Choroid plexus epithelial cell (primary cell): ENCODE results near the gene PCBP3.

Source experiments
- DNase-seq: peaks from one replicate; pipeline ENCODE4 v3.0.0-alpha.2; 2010; ENCODE audit warnings: low read depth
- H3K4me3 ChIP-seq: 2 replicates; pipeline ENCODE4 v1.5.1; 2011; ENCODE audit warnings: low read depth, mild to moderate bottlenecking, control low read depth, low read length, moderate library complexity
- TF ChIP-seq, protein P1 (sequence below): conservative IDR thresholded peaks from 2 replicates; pipeline ENCODE4 v1.5.1; 2011; ENCODE audit warnings: low read depth, mild to moderate bottlenecking, control low read depth, inconsistent platforms, low read length, moderate library complexity

PCBP3 gene

DNA sequence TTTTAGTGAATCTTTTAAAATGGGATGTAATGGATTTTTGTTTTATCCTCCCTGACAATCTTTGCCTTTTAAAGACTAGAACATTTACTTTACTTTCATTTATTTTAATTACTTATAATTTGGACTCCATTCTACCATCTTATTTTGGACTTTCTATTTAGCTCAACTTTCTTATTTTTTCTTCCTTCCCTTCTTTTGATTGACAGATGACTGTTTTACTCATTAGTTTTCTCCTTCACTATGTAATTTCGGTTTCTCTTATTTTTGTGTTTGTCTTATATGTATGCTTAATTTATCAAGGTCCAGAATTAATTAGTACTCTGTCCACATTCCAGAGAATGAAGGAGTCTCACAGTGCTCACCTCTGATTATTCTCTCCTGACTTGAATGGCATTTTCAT lies 109.9 kb downstream of the PCBP3 start:
- TF ChIP-seq, protein P1, sequence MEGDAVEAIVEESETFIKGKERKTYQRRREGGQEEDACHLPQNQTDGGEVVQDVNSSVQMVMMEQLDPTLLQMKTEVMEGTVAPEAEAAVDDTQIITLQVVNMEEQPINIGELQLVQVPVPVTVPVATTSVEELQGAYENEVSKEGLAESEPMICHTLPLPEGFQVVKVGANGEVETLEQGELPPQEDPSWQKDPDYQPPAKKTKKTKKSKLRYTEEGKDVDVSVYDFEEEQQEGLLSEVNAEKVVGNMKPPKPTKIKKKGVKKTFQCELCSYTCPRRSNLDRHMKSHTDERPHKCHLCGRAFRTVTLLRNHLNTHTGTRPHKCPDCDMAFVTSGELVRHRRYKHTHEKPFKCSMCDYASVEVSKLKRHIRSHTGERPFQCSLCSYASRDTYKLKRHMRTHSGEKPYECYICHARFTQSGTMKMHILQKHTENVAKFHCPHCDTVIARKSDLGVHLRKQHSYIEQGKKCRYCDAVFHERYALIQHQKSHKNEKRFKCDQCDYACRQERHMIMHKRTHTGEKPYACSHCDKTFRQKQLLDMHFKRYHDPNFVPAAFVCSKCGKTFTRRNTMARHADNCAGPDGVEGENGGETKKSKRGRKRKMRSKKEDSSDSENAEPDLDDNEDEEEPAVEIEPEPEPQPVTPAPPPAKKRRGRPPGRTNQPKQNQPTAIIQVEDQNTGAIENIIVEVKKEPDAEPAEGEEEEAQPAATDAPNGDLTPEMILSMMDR = no peak
- DNase-seq = no peak
- no peak overlapping the region for H3K4me3 ChIP-seq

DNA sequence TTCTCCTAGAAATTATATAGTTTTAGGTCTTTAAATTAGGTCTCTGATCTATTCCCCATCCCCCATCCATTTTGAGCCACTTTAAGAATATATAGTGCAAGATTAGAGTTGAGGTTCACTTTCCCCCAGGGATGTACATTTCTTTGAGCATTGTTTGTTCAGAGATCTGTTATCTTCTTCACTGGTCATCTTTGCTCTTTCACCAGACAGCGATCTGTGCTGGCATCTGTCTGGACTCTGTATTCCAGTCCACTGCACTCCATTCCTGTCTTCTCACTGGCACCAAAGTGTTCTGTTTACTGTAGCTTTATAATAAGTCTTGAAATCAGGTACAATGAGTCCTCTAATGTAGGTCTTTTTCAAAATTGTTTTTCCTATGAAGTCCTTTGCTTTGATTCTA lies 112.5 kb downstream of the PCBP3 start:
- no peak for DNase-seq
- H3K4me3 ChIP-seq = no peak overlapping the region
- TF ChIP-seq, protein P1 = no peak

DNA sequence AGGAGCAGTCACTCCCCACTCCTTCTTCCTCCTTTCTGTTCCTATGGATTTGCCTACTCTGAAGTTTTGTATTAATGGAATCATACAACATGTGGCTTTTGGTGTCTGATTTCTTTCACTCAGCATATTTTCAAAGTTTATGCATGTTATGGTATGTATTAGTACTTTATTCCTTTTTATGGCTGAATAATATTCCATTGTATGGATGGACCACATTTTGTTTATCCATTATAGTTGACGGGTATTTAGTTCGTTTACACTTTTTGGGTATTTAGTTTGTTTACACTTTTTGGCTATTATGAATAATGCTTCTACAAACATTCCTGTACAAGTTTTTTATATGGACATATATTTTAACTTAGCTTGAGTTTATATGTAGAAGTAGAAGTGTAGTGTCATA lies 113.1 kb downstream of the PCBP3 start:
- TF ChIP-seq, protein P1 = no peak
- H3K4me3 ChIP-seq = no peak overlapping the region
- no peak for DNase-seq

DNA sequence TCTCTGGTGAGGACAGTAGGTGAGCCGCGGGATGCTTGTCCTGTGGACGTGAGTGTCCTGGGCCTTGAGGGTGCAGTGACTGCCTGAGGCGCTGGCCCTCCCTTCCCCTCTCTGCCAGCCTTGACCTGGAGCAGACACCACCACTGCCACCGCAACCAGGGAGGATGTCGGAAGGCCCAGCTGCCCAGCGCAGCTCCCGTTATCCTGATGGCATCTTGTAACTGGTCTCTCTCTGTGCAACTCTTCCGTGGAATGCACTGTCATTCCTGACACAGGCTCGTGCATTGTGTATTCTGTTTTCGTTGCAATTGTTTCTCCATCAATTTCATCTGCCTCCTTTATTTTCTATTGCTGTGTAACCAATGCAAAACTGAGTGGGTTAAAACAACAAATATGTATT lies 118.2 kb downstream of the PCBP3 start:
- TF ChIP-seq, protein P1 = no peak
- no peak for DNase-seq
- H3K4me3 ChIP-seq = no peak overlapping the region

DNA sequence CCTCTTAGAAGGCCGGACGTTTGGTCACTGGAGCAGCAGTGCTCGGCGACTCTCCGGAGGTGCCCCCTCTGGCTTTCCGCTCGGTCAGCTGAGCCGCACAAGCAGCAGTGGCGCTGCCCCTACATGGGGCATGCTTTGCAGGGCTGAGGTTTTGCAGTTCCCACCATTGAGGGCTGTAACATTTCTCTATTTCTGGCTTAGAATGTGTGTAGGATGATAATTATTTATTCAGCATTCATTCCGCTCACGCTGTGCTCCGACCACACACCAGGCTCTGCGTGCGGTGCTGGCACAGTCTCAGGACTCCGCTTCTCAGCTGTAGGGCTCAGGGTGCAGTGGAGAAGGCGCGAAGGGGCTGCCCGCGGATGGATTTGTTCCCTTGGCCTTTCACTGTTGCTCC lies 119.5 kb downstream of the PCBP3 start:
- TF ChIP-seq, protein P1 = no peak
- DNase-seq = peak; percentile 61
- peak overlapping the region; percentile 24 for H3K4me3 ChIP-seq

DNA sequence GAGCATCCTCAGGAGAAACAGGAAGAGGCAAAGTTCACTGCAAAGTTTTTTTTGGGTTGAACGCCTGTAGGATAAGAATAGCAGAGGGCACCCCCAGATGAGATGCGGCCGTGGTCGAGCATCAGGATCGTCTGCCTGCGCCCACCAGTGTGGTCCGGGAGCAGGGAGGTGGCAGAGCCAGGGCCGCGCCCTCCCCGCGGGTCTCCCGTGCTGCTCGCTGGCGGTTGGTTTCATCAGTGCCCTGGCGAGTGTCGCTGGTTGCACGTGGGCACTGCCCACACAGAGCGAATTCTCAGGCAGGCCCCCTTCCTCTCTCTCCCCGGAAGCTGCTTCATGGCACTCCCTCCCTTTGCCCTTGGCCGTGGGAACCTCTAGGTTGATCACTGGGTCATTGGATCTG lies 120.0 kb downstream of the PCBP3 start:
- DNase-seq = no peak
- H3K4me3 ChIP-seq = peak overlapping the region; percentile 24
- TF ChIP-seq, protein P1 = no peak

DNA sequence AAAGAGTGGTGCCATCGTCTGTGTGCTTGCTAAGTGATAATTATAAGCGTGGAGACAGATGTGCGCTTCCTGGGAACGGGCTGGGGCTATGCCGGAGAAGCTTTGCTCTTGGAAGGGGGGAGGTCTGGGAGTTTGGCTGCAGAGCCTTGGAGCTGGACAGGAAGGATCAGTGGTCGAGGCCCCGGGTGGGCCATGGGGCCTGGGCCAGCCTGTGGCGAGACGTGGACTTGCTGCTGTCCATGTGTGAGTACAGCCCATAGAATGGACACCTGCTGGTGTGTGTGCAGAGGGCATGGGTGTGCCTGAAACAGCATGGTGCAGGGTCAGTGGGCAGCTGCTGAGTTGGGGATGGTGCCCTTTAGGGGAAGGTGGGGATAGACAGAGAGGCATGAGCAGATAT lies 121.3 kb downstream of the PCBP3 start:
- no peak for DNase-seq
- no peak overlapping the region for H3K4me3 ChIP-seq
- TF ChIP-seq, protein P1 = no peak
